SK-N-SH (cell line): ENCODE measurements around the gene PCNT. TPM values are rescaled to one million over a fixed set of nuclear protein-coding genes. Genes with fewer than 3 reads are reported as not detected.

ENCODE experiments used
- CTCF ChIA-PET: fragments of 300-600, 350-600 bp; formaldehyde crosslinking; extraction: SDS; loops from one replicate; lab custom pipeline; 2021; lab: Yijun Ruan, JAX
- POLR2A ChIA-PET: fragments of 350-600 bp; sonication (Branson Sonifier 250); formaldehyde crosslinking; extraction: SDS; loops from one replicate; lab custom pipeline; 2020; ENCODE audit warnings: antibody characterized with exemption, inconsistent platforms; lab: Yijun Ruan, JAX
- DNase-seq: peaks from one replicate; pipeline ENCODE4 v3.0.0; 2012
- H2AFZ ChIP-seq: fragments of 200-600 bp; sonication (generic); 2 replicates; pipeline ENCODE4 v1.8.1; 2016; ENCODE audit warnings: antibody characterized with exemption, mild to moderate bottlenecking, low read depth
- H3F3A ChIP-seq: fragments of 200-600 bp; sonication (generic); replicated peaks from 2 replicates; pipeline ENCODE3; 2016; ENCODE audit warnings: antibody characterized with exemption, mild to moderate bottlenecking; ENCODE audit not compliant: insufficient read depth
- H3K27ac ChIP-seq, 2 experiments: fragments of 200-500 bp in 1 of 2; fragments of 200-600 bp in 1 of 2; sonication (Bioruptor generic) in 1 of 2; sonication (generic), shearing (Covaris generic) in 1 of 2; 2 replicates each; pipeline versions ENCODE4 v1.5.1 to v1.6.1; 2014 to 2016; ENCODE audit warnings: low read depth in 2 of 2, inconsistent platforms in 1 of 2, low read length in 1 of 2, mild to moderate bottlenecking in 1 of 2, mixed read lengths in 1 of 2
- H3K27me3 ChIP-seq: fragments of 200-600 bp; sonication (generic), shearing (Covaris generic); 2 replicates; pipeline ENCODE4 v1.6.1; 2016; ENCODE audit warnings: mixed run types; ENCODE audit not compliant: insufficient read depth
- H3K36me3 ChIP-seq, 2 experiments: fragments of 200-500 bp in 1 of 2; fragments of 200-600 bp in 1 of 2; sonication (Bioruptor generic) in 1 of 2; sonication (generic) in 1 of 2; replicated peaks in 1 of 2; 2 replicates each; pipeline versions ENCODE3 to v1.5.1; 2014 to 2016; ENCODE audit warnings: low read length in 1 of 2, mild to moderate bottlenecking in 1 of 2; ENCODE audit not compliant: insufficient read depth in 2 of 2, control insufficient read depth in 1 of 2
- H3K4me1 ChIP-seq, 2 experiments: fragments of 200-500 bp in 1 of 2; fragments of 200-600 bp in 1 of 2; sonication (Bioruptor generic) in 1 of 2; sonication (generic), shearing (Covaris generic) in 1 of 2; 2 replicates each; pipeline versions ENCODE4 v1.5.1 to v1.6.1; 2014 to 2016; ENCODE audit warnings: low read depth in 1 of 2, low read length in 1 of 2, mixed run types in 1 of 2; ENCODE audit not compliant: insufficient read depth in 2 of 2, control insufficient read depth in 1 of 2
- H3K4me2 ChIP-seq: fragments of 200-600 bp; sonication (generic), shearing (Covaris generic); 2 replicates; pipeline ENCODE4 v1.6.1; 2017; ENCODE audit warnings: mixed run types
- H3K4me3 ChIP-seq, 2 experiments: fragments of 200-500 bp in 1 of 2; fragments of 200-600 bp in 1 of 2; sonication (Bioruptor generic) in 1 of 2; sonication (generic), shearing (Covaris generic) in 1 of 2; 2 replicates each; pipeline versions ENCODE4 v1.5.1 to v1.8.1; 2014 to 2016; ENCODE audit warnings: low read depth in 2 of 2, inconsistent platforms in 1 of 2, low read length in 1 of 2, mild to moderate bottlenecking in 1 of 2, mixed read lengths in 1 of 2, moderate library complexity in 1 of 2
- H3K79me2 ChIP-seq: fragments of 200-600 bp; sonication (generic); 2 replicates; pipeline ENCODE4 v1.8.1; 2017; ENCODE audit warnings: mild to moderate bottlenecking; ENCODE audit not compliant: insufficient read depth
- H3K9ac ChIP-seq: fragments of 200-600 bp; sonication (generic); 2 replicates; pipeline ENCODE4 v1.6.1; 2017; ENCODE audit warnings: mixed run types
- H3K9me2 ChIP-seq: fragments of 200-600 bp; sonication (generic); 2 replicates; pipeline ENCODE4 v1.6.1; 2017; ENCODE audit warnings: mixed run types
- H3K9me3 ChIP-seq: fragments of 200-600 bp; sonication (generic); 2 replicates; pipeline ENCODE4 v1.6.1; 2017; ENCODE audit warnings: mixed run types, mild to moderate bottlenecking, moderate library complexity
- H4K20me1 ChIP-seq: fragments of 200-600 bp; sonication (generic); 2 replicates; pipeline ENCODE4 v1.6.1; 2017; ENCODE audit warnings: mild to moderate bottlenecking, mixed run types; ENCODE audit not compliant: insufficient read depth
- CHD2 ChIP-seq: fragments of 150-350 bp; IDR thresholded peaks from 2 replicates; pipeline ENCODE4 v1.6.1; 2018; ENCODE audit warnings: low read length; ENCODE audit not compliant: partially characterized antibody
- FOSL2 ChIP-seq: IDR thresholded peaks from 2 replicates; pipeline ENCODE4 v1.4.0; 2012; ENCODE audit warnings: low read depth, mild to moderate bottlenecking, moderate library complexity, borderline replicate concordance
- FOXM1 ChIP-seq: IDR thresholded peaks from 2 replicates; pipeline ENCODE4 v1.4.0; 2012; ENCODE audit warnings: low read depth, mild to moderate bottlenecking
- GATA2 ChIP-seq: sonication (generic); formaldehyde crosslinking; IDR thresholded peaks from 2 replicates; pipeline ENCODE4 v1.5.0; 2020; ENCODE audit warnings: mild to moderate bottlenecking, missing genetic modification reagents
- IRF3 ChIP-seq: fragments of 150-350 bp; IDR thresholded peaks from 2 replicates; pipeline ENCODE4 v1.6.1; 2016; ENCODE audit warnings: mild to moderate bottlenecking, low read depth, low read length
- JUND ChIP-seq: IDR thresholded peaks from 2 replicates; pipeline ENCODE4 v1.4.0; 2012
- MEF2A ChIP-seq: IDR thresholded peaks from 2 replicates; pipeline ENCODE4 v1.4.0; 2012; ENCODE audit warnings: low read depth, borderline replicate concordance
- NRF1 ChIP-seq: IDR thresholded peaks from 2 replicates; pipeline ENCODE4 v1.6.1; 2012; ENCODE audit warnings: low read depth, mild to moderate bottlenecking, low read length
- PBX3 ChIP-seq: IDR thresholded peaks from 2 replicates; pipeline ENCODE4; 2012
- REST ChIP-seq: IDR thresholded peaks from 2 replicates; pipeline ENCODE4 v1.6.1; 2012; ENCODE audit warnings: mild to moderate bottlenecking, low read depth, low read length, moderate library complexity
- RXRA ChIP-seq: IDR thresholded peaks from 2 replicates; pipeline ENCODE4 v1.4.0; 2012; ENCODE audit warnings: low read depth, mild to moderate bottlenecking, borderline replicate concordance
- SIN3A ChIP-seq: IDR thresholded peaks from 2 replicates; pipeline ENCODE4 v1.6.1; 2012; ENCODE audit warnings: low read depth, mild to moderate bottlenecking, low read length, moderate library complexity, borderline replicate concordance
- SMC3 ChIP-seq: IDR thresholded peaks from 2 replicates; pipeline ENCODE4 v1.6.1; 2012; ENCODE audit warnings: low read depth, low read length, improper control_type of control experiment
- TCF12 ChIP-seq: IDR thresholded peaks from 2 replicates; pipeline ENCODE4 v1.4.0; 2012
- TEAD4 ChIP-seq: IDR thresholded peaks from 2 replicates; pipeline ENCODE4 v1.4.0; 2012; ENCODE audit warnings: mild to moderate bottlenecking, borderline replicate concordance; ENCODE audit not compliant: insufficient read depth
- WGBS: methylation state at CpG from one replicate; pipeline ENCODE4 v1.1.6; 2017; ENCODE audit warnings: low lambda C conversion rate; 5-methylcytosine and 5-hydroxymethylcytosine counted together
- polyA plus RNA-seq, 3 experiments: library from polyadenylated mRNA; depleted of rRNA; stranded (reverse); fragments of >200 nt; gene quantifications; 2 replicates each; pipeline ENCODE4 v1.2.3, GENCODE V29; 2012

PCNT gene
- polyA plus RNA-seq, 1 of the 3 experiments (the other 2 are of a cell fraction): 15.7 TPM

GRCh38 chr21:46366561-46366960, 42.6 kb downstream of the PCNT start:
- Histone ChIP-seq H3K79me2 (peaks cover 29% of the 10 kb centered on the region), H2AFZ (no peak overlapping the region), H3K9me3 (no peaks in the 10 kb centered on the region), H3K4me1 (no peaks in the 10 kb centered on the region), H3K36me3 (peaks cover 12 to 35% of the 10 kb centered on the region in 2 experiments), H3K9me2 (no peaks in the 10 kb centered on the region), H3K9ac (no peak overlapping the region), H4K20me1 (peaks cover 5% of the 10 kb centered on the region; the same call in 1 of the 2 replicates), H3K4me2 (no peak overlapping the region), H3K27ac (no peak overlapping the region), H3F3A (no peaks in the 10 kb centered on the region), H3K27me3 (no peaks in the 10 kb centered on the region), H3K4me3 (no peak overlapping the region)
- CTCF ChIA-PET: no interaction called here
- DNase-seq: no peak
- TF ChIP-seq NRF1 (no peak), JUND (no peak), RXRA (no peak), FOSL2 (no peak), REST (no peak), SIN3A (no peak), SMC3 (no peak), FOXM1 (no peak), MEF2A (no peak), GATA2 (CRISPR knock-in tag) (no peak), IRF3 (no peak), PBX3 (no peak), TEAD4 (no peak), CHD2 (no peak), TCF12 (no peak)
- 98% methylated on average over 9 of the region's 19 CpGs for WGBS
- POLR2A ChIA-PET: no interaction called here
